LNCAP (cell line): Measurements from ENCODE around the gene ZNF652.

ENCODE experiments used
- TF ChIP-seq, protein P1 (sequence below): fragments of 450-650 bp; IDR thresholded peaks from 2 replicates; pipeline ENCODE4 v1.5.1; 2017; ENCODE audit warnings: mild to moderate bottlenecking

Gene ZNF652

DNA sequence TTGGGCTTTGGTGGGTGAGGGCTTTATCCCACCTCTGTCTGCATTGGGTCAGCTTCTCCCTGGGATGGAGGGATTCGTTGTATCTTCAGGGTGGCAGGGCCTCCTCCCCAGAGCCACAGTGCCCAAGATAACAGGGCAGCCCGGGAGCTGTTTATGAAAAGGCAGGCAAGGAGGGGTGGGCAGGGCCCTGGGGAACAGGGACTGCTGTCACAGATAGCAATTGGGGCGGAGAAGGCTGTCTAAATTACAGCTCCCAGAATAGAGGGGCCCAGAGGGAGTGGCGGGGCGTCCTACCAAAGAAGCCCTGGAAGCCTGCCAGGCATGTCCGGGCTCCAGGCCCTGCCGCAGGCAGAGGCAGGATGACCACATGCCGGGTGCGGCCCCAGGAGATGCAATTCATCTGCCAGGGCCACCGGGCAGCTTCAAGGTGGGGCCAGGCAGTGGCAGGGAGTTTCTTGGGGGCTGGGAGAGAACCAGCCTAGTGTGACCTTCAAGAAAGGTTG lies 112.7 kb downstream of the ZNF652 start:
- TF ChIP-seq, protein P1, sequence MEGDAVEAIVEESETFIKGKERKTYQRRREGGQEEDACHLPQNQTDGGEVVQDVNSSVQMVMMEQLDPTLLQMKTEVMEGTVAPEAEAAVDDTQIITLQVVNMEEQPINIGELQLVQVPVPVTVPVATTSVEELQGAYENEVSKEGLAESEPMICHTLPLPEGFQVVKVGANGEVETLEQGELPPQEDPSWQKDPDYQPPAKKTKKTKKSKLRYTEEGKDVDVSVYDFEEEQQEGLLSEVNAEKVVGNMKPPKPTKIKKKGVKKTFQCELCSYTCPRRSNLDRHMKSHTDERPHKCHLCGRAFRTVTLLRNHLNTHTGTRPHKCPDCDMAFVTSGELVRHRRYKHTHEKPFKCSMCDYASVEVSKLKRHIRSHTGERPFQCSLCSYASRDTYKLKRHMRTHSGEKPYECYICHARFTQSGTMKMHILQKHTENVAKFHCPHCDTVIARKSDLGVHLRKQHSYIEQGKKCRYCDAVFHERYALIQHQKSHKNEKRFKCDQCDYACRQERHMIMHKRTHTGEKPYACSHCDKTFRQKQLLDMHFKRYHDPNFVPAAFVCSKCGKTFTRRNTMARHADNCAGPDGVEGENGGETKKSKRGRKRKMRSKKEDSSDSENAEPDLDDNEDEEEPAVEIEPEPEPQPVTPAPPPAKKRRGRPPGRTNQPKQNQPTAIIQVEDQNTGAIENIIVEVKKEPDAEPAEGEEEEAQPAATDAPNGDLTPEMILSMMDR: no peak

DNA sequence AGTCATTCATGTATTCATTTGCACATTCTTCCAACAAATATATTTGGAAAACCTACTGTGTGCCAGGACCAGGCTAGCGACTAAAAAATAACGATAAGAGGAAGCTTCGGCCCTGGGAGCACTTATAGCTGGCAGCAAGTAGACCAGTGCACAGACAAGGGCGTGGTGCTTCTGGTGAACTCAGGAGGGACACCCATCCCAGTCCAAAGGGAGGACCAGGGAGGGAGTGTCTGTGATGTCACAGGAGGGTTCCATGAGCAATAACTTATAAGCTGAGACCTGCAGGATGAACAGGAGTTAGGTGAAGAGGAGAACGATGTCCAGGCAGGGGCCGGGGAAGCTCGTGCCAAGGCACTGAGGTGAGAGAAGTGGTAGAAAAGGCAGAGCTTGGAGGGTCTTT lies 114.1 kb downstream of the ZNF652 start:
- TF ChIP-seq, protein P1: no peak

GRCh38 chr17:49244839-49245238 lies 117.2 kb downstream of the ZNF652 start:
- TF ChIP-seq, protein P1: no peak
